HepG2 (cell line): ENCODE data around the gene PGP. TPM values are rescaled to one million over a fixed set of nuclear protein-coding genes. Genes with fewer than 3 reads are reported as not detected.

Experiments
- DMAP1 ChIP-seq: IDR thresholded peaks from 2 replicates; pipeline ENCODE4 v1.6.1; 2016
- GFI1 ChIP-seq: sonication (generic); formaldehyde crosslinking; IDR thresholded peaks from 2 replicates; pipeline ENCODE4 v1.5.0; 2020; ENCODE audit warnings: missing genetic modification reagents, mild to moderate bottlenecking, borderline replicate concordance
- KLF12 ChIP-seq: sonication (generic); formaldehyde crosslinking; IDR thresholded peaks from 2 replicates; pipeline ENCODE4 v1.4.0; 2020; ENCODE audit warnings: missing genetic modification reagents, borderline replicate concordance
- KLF13 ChIP-seq: sonication (generic); formaldehyde crosslinking; IDR thresholded peaks from 2 replicates; pipeline ENCODE4 v1.4.0; 2020; ENCODE audit warnings: mild to moderate bottlenecking, missing genetic modification reagents
- MBD4 ChIP-seq: IDR thresholded peaks from 2 replicates; pipeline ENCODE4 v1.6.1; 2012; ENCODE audit warnings: low read length, inconsistent platforms, borderline replicate concordance
- RXRB ChIP-seq: IDR thresholded peaks from 2 replicates; pipeline ENCODE4 v1.6.1; 2016; ENCODE audit warnings: borderline replicate concordance, missing genetic modification reagents, missing compliant biosample characterization
- ZNF318 ChIP-seq: sonication (generic); formaldehyde crosslinking; IDR thresholded peaks from 2 replicates; pipeline ENCODE4 v1.4.0; 2020; ENCODE audit warnings: mild to moderate bottlenecking, missing genetic modification reagents
- polyA plus RNA-seq, 8 experiments: library from polyadenylated mRNA; depleted of rRNA in 3 of 8; stranded (reverse) in 7 of 8; unstranded in 1 of 8; fragments of >200 nt; fragmentation: Illumina TruSeq in 4 of 8; extraction: Trizol in 4 of 8; gene quantifications; 2 replicates each; pipeline versions ENCODE4 v1.2.1 to v1.2.3, GENCODE V29; 2011 to 2016; ENCODE audit warnings: low read depth in 4 of 8, missing spikeins in 1 of 8, mixed read lengths in 1 of 8; ENCODE audit not compliant: insufficient read depth in 1 of 8
- total RNA-seq, 5 experiments: library from RNA; depleted of rRNA; stranded (reverse); fragments of >200 nt; fragmentation: Illumina TruSeq; extraction: Trizol; gene quantifications; 2 replicates each; pipeline ENCODE4 v1.2.3, GENCODE V29; 2016; ENCODE audit warnings: low read depth in 1 of 5
- TF ChIP-seq, protein P1 (sequence below): sonication (generic); formaldehyde crosslinking; IDR thresholded peaks from 2 replicates; pipeline ENCODE4 v1.9.0; 2022; ENCODE audit warnings: missing genetic modification reagents, mild to moderate bottlenecking, borderline replicate concordance
- TF ChIP-seq, protein P2 (sequence below): sonication (generic); formaldehyde crosslinking; IDR thresholded peaks from 2 replicates; pipeline ENCODE4 v1.8.1; 2022; ENCODE audit warnings: mild to moderate bottlenecking, missing genetic modification reagents
- TF ChIP-seq, protein P3 (sequence below): sonication (generic); formaldehyde crosslinking; IDR thresholded peaks from 2 replicates; pipeline ENCODE4 v1.5.1; 2020; ENCODE audit warnings: missing genetic modification reagents, mild to moderate bottlenecking, borderline replicate concordance
- TF ChIP-seq, protein P4 (sequence below): sonication (generic); formaldehyde crosslinking; IDR thresholded peaks from 2 replicates; pipeline ENCODE4 v1.4.0; 2020; ENCODE audit warnings: mild to moderate bottlenecking, low read depth, missing genetic modification reagents

The PGP gene
- total and polyA plus RNA-seq, 2 of the 13 experiments (the other 11 are each of a cell fraction or from before 2014, with no cell fraction given), result 7.3 to 18.3 TPM

DNA sequence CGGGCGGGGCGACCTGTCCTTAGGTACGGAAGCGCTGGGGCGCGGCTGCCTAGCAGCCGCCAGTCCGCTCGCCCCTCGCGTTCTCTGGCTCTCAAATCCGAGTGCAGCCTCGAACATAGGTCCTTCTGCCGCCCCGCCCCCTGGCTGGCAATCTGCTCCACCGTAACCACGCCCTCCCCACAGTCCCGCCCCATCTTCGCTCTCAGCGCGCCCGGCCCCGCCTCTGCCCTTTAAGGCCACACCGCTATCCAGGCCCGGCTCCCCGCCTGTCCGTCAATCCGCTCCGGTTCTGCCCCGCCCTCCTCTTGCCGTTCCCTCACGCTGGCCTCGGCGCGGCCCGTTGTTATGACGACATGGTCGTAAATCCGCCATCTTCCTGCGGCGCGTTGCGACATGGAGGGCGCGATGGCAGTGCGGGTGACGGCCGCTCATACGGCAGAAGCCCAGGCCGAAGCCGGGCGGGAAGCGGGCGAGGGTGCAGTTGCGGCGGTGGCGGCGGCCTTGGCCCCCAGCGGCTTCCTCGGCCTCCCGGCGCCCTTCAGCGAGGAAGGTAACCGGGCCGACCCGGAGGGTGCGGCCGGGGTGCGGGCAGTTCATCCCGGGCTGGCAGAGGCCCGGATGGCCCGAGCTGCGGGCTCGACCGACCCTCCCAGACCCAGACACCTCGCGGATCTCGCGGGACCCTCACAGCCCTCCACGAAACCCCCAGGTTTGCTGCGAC is 8.7 kb upstream of the PGP start, which contains the start of gene E4F1 (continued):
- TF ChIP-seq ZNF318 (CRISPR knock-in tag) (no peak), KLF13 (CRISPR knock-in tag) (no peak), GFI1 (CRISPR knock-in tag) (peak; percentile 51; the same call in 1 of the 2 replicates), DMAP1 (CRISPR knock-in tag) (peak; percentile 69), RXRB (no peak; the same call in 1 of the 2 replicates), MBD4 (no peak), KLF12 (CRISPR knock-in tag) (no peak)
- TF ChIP-seq, protein P1, sequence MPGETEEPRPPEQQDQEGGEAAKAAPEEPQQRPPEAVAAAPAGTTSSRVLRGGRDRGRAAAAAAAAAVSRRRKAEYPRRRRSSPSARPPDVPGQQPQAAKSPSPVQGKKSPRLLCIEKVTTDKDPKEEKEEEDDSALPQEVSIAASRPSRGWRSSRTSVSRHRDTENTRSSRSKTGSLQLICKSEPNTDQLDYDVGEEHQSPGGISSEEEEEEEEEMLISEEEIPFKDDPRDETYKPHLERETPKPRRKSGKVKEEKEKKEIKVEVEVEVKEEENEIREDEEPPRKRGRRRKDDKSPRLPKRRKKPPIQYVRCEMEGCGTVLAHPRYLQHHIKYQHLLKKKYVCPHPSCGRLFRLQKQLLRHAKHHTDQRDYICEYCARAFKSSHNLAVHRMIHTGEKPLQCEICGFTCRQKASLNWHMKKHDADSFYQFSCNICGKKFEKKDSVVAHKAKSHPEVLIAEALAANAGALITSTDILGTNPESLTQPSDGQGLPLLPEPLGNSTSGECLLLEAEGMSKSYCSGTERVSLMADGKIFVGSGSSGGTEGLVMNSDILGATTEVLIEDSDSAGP (CRISPR knock-in tag), result peak; percentile 93
- TF ChIP-seq, protein P2, sequence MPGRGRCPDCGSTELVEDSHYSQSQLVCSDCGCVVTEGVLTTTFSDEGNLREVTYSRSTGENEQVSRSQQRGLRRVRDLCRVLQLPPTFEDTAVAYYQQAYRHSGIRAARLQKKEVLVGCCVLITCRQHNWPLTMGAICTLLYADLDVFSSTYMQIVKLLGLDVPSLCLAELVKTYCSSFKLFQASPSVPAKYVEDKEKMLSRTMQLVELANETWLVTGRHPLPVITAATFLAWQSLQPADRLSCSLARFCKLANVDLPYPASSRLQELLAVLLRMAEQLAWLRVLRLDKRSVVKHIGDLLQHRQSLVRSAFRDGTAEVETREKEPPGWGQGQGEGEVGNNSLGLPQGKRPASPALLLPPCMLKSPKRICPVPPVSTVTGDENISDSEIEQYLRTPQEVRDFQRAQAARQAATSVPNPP, result no peak
- TF ChIP-seq, protein P3, sequence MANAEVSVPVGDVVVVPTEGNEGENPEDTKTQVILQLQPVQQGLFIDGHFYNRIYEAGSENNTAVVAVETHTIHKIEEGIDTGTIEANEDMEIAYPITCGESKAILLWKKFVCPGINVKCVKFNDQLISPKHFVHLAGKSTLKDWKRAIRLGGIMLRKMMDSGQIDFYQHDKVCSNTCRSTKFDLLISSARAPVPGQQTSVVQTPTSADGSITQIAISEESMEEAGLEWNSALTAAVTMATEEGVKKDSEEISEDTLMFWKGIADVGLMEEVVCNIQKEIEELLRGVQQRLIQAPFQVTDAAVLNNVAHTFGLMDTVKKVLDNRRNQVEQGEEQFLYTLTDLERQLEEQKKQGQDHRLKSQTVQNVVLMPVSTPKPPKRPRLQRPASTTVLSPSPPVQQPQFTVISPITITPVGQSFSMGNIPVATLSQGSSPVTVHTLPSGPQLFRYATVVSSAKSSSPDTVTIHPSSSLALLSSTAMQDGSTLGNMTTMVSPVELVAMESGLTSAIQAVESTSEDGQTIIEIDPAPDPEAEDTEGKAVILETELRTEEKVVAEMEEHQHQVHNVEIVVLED (CRISPR knock-in tag), result peak; percentile 95
- TF ChIP-seq, protein P4, sequence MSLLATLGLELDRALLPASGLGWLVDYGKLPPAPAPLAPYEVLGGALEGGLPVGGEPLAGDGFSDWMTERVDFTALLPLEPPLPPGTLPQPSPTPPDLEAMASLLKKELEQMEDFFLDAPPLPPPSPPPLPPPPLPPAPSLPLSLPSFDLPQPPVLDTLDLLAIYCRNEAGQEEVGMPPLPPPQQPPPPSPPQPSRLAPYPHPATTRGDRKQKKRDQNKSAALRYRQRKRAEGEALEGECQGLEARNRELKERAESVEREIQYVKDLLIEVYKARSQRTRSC (CRISPR knock-in tag), result no peak
